ENCODE measurements around the gene NRXN3. TPM values are rescaled to one million over a fixed set of nuclear protein-coding genes. Genes with fewer than 3 reads are reported as not detected.

NRXN3 gene
- polyA plus RNA-seq, 1 donor from 2014 or later = 110 TPM

- Histone ChIP-seq H3K36me3 (ENCODE audit: insufficient read depth, low read length) (no peaks in the 10 kb centered on the region), H3F3A (ENCODE audit: insufficient read depth, low read length, poor library complexity, severe bottlenecking) (no peaks in the 10 kb centered on the region), H3K4me3 (ENCODE audit: low read length) (no peak overlapping the region), H3K4me2 (ENCODE audit: low read length) (no peak overlapping the region), H3K79me2 (replicated peaks; ENCODE audit: insufficient read depth, low read length) (no peaks in the 10 kb centered on the region), H3K27me3 (ENCODE audit: insufficient read depth, low read depth, low read length) (no peaks in the 10 kb centered on the region), H2AFZ (ENCODE audit: low read depth, low read length) (no peak overlapping the region), H3K27ac (ENCODE audit: low read length) (no peak overlapping the region), H3K9me3 (ENCODE audit: low read length) (no peaks in the 10 kb centered on the region), H3K9me2 (ENCODE audit: insufficient read depth, low read length) (no peaks in the 10 kb centered on the region), H3K9ac (ENCODE audit: low read length) (no peak overlapping the region), H4K20me1 (ENCODE audit: insufficient read depth) (no peaks in the 10 kb centered on the region)
- no peak for TF ChIP-seq RAD21 (conservative IDR thresholded peaks at IDR 0.05)
- no peak for TF ChIP-seq EZH2 (IDR thresholded peaks at IDR 0.05; ENCODE audit: borderline replicate concordance, insufficient read depth, low read length, poor library complexity, severe bottlenecking)
- no peak for TF ChIP-seq TAF1 (IDR thresholded peaks at IDR 0.05; ENCODE audit: low read depth)
Observed at GRCh38 chr14:78614593-78614992, 444.4 kb downstream of the NRXN3 start.

- TF ChIP-seq REST (IDR thresholded peaks at IDR 0.05; ENCODE audit: borderline replicate concordance) (no peak), EP300 (conservative IDR thresholded peaks at IDR 0.05; ENCODE audit: poor library complexity, severe bottlenecking) (no peak), POLR2AphosphoS5 (IDR thresholded peaks at IDR 0.05) (no peak), RAD21 (conservative IDR thresholded peaks at IDR 0.05) (no peak), SMC3 (conservative IDR thresholded peaks at IDR 0.05; ENCODE audit: poor library complexity) (no peak), MXI1 (conservative IDR thresholded peaks at IDR 0.05; ENCODE audit: poor library complexity, severe bottlenecking) (no peak), CTCF (IDR thresholded peaks at IDR 0.05; ENCODE audit: poor library complexity, severe bottlenecking) (no peak), EZH2 (IDR thresholded peaks at IDR 0.05; ENCODE audit: borderline replicate concordance, insufficient read depth, low read length, poor library complexity, severe bottlenecking) (no peak), TAF1 (IDR thresholded peaks at IDR 0.05; ENCODE audit: low read depth) (no peak)
- no peak overlapping the region for H3K9ac ChIP-seq (ENCODE audit: low read length)
- no peaks in the 10 kb centered on the region for H3K9me3 ChIP-seq (ENCODE audit: low read length)
- no peak overlapping the region for H3K4me2 ChIP-seq (ENCODE audit: low read length)
- no peaks in the 10 kb centered on the region for H3K9me2 ChIP-seq (ENCODE audit: insufficient read depth, low read length)
- H3K27me3 ChIP-seq (ENCODE audit: insufficient read depth, low read depth, low read length) = no peaks in the 10 kb centered on the region
- no peak overlapping the region for H2AFZ ChIP-seq (ENCODE audit: low read depth, low read length)
- H3K27ac ChIP-seq (ENCODE audit: low read length) = no peak overlapping the region
- no peaks in the 10 kb centered on the region for H3K36me3 ChIP-seq (ENCODE audit: insufficient read depth, low read length)
- no peaks in the 10 kb centered on the region for H4K20me1 ChIP-seq (ENCODE audit: insufficient read depth)
- H3F3A ChIP-seq (ENCODE audit: insufficient read depth, low read length, poor library complexity, severe bottlenecking) = no peaks in the 10 kb centered on the region
- H3K4me3 ChIP-seq (ENCODE audit: low read length) = no peak overlapping the region
- no peaks in the 10 kb centered on the region for H3K79me2 ChIP-seq (replicated peaks; ENCODE audit: insufficient read depth, low read length)
Observed at GRCh38 chr14:78617735-78618134, 447.6 kb downstream of the NRXN3 start.

- Histone ChIP-seq H2AFZ (ENCODE audit: low read depth, low read length) (no peak overlapping the region), H4K20me1 (ENCODE audit: insufficient read depth) (no peaks in the 10 kb centered on the region), H3K4me3 (ENCODE audit: low read length) (no peak overlapping the region), H3F3A (ENCODE audit: insufficient read depth, low read length, poor library complexity, severe bottlenecking) (no peaks in the 10 kb centered on the region), H3K4me2 (ENCODE audit: low read length) (no peak overlapping the region), H3K36me3 (ENCODE audit: insufficient read depth, low read length) (no peaks in the 10 kb centered on the region), H3K27ac (ENCODE audit: low read length) (peak overlapping the region; percentile 12), H3K27me3 (ENCODE audit: insufficient read depth, low read depth, low read length) (no peaks in the 10 kb centered on the region), H3K79me2 (replicated peaks; ENCODE audit: insufficient read depth, low read length) (no peaks in the 10 kb centered on the region), H3K9me3 (ENCODE audit: low read length) (no peaks in the 10 kb centered on the region), H3K9me2 (ENCODE audit: insufficient read depth, low read length) (no peaks in the 10 kb centered on the region), H3K9ac (ENCODE audit: low read length) (no peak overlapping the region)
- no peak for TF ChIP-seq EZH2 (IDR thresholded peaks at IDR 0.05; ENCODE audit: borderline replicate concordance, insufficient read depth, low read length, poor library complexity, severe bottlenecking)
- TF ChIP-seq MXI1 (conservative IDR thresholded peaks at IDR 0.05; ENCODE audit: poor library complexity, severe bottlenecking) = no peak
- peak; percentile 78 for TF ChIP-seq REST (IDR thresholded peaks at IDR 0.05; ENCODE audit: borderline replicate concordance)
- TF ChIP-seq RAD21 (conservative IDR thresholded peaks at IDR 0.05) = no peak
- no peak for TF ChIP-seq EP300 (conservative IDR thresholded peaks at IDR 0.05; ENCODE audit: poor library complexity, severe bottlenecking)
- TF ChIP-seq CTCF (IDR thresholded peaks at IDR 0.05; ENCODE audit: poor library complexity, severe bottlenecking) = no peak
- no peak for TF ChIP-seq TAF1 (IDR thresholded peaks at IDR 0.05; ENCODE audit: low read depth)
- TF ChIP-seq POLR2AphosphoS5 (IDR thresholded peaks at IDR 0.05) = peak; percentile 23
- TF ChIP-seq SMC3 (conservative IDR thresholded peaks at IDR 0.05; ENCODE audit: poor library complexity) = no peak
Observed at GRCh38 chr14:78618368-78618767, 448.2 kb downstream of the NRXN3 start.
